Mesothelial cell of epicardium (in vitro differentiated cells): ENCODE data around the gene USP35. TPM values are rescaled to one million over a fixed set of nuclear protein-coding genes. Genes with fewer than 3 reads are reported as not detected.

Source experiments
- DNase-seq, 2 experiments: peaks; one replicate each; pipeline ENCODE4 v3.0.0; 2021; ENCODE audit warnings: low spot score in 2 of 2; ENCODE audit not compliant: unreplicated experiment in 2 of 2
- H3K27ac Mint-ChIP-seq: 2 replicates; pipeline ENCODE4 v1.8.0; 2021; ENCODE audit warnings: mixed read lengths
- H3K27me3 Mint-ChIP-seq: 2 replicates; pipeline ENCODE4 v1.8.0; 2021; ENCODE audit warnings: low read depth, mixed read lengths
- H3K36me3 Mint-ChIP-seq: 2 replicates; pipeline ENCODE4 v1.8.0; 2021; ENCODE audit warnings: mixed read lengths
- H3K4me1 Mint-ChIP-seq: 2 replicates; pipeline ENCODE4 v1.8.0; 2021; ENCODE audit warnings: mixed read lengths
- H3K4me3 Mint-ChIP-seq: 2 replicates; pipeline ENCODE4 v1.8.0; 2021; ENCODE audit warnings: mild to moderate bottlenecking, moderate library complexity, mixed read lengths
- H3K9me3 Mint-ChIP-seq: 2 replicates; pipeline ENCODE4 v1.8.0; 2021; ENCODE audit warnings: mixed read lengths
- CTCF ChIP-seq: fragments of 200-600 bp; sonication (generic); IDR thresholded peaks from one replicate; pipeline ENCODE4 v1.5.0; 2021; ENCODE audit warnings: antibody characterized with exemption; ENCODE audit not compliant: unreplicated experiment
- total RNA-seq: library from RNA; stranded (reverse); gene quantifications from 3 replicates; pipeline ENCODE4 v1.2.1, GENCODE V29; 2021

Gene USP35
- total RNA-seq, 1 donor from 2014 or later, result 12.3 TPM

- Mint-ChIP-seq H3K9me3 (peaks cover 13% of the 10 kb centered on the region), H3K4me3 (no peak overlapping the region), H3K27ac (no peak overlapping the region), H3K4me1 (no peaks in the 10 kb centered on the region), H3K36me3 (peaks cover 29% of the 10 kb centered on the region), H3K27me3 (no peaks in the 10 kb centered on the region)
- TF ChIP-seq CTCF, result no peak
- no peak for DNase-seq
Observed at GRCh38 chr11:78210000-78210608, 21.4 kb downstream of the USP35 start.

GRCh38 chr11:78211565-78211964 is 22.8 kb downstream of the USP35 start:
- H3K4me1 Mint-ChIP-seq, result no peaks in the 10 kb centered on the region
- no peak for TF ChIP-seq CTCF
- no peak overlapping the region for H3K4me3 Mint-ChIP-seq
- no peak for DNase-seq
- peaks cover 13% of the 10 kb centered on the region for H3K9me3 Mint-ChIP-seq
- H3K36me3 Mint-ChIP-seq, result peaks cover 31% of the 10 kb centered on the region
- H3K27ac Mint-ChIP-seq, result no peak overlapping the region
- no peaks in the 10 kb centered on the region for H3K27me3 Mint-ChIP-seq

GRCh38 chr11:78212586-78213371 is 24.1 kb downstream of the USP35 start:
- no peak overlapping the region for H3K27ac Mint-ChIP-seq
- no peak for TF ChIP-seq CTCF
- no peak overlapping the region for H3K4me3 Mint-ChIP-seq
- DNase-seq, result no peak
- H3K36me3 Mint-ChIP-seq, result peaks cover 35% of the 10 kb centered on the region
- H3K27me3 Mint-ChIP-seq, result no peaks in the 10 kb centered on the region
- peaks cover 13% of the 10 kb centered on the region for H3K9me3 Mint-ChIP-seq
- no peaks in the 10 kb centered on the region for H3K4me1 Mint-ChIP-seq

- peaks cover 41% of the 10 kb centered on the region for H3K36me3 Mint-ChIP-seq
- no peak for DNase-seq
- H3K4me1 Mint-ChIP-seq, result no peaks in the 10 kb centered on the region
Observed at GRCh38 chr11:78213526-78214330, 25.0 kb downstream of the USP35 start.

More at GRCh38 chr11:78213526-78214330, 25.0 kb downstream of the USP35 start:
- Mint-ChIP-seq H3K27ac (no peak overlapping the region), H3K4me3 (no peak overlapping the region), H3K9me3 (peaks cover 13% of the 10 kb centered on the region), H3K27me3 (no peaks in the 10 kb centered on the region)
- no peak for TF ChIP-seq CTCF
